Subcutaneous abdominal adipose tissue (tissue), 5 donors: Measurements from ENCODE around the gene AKAP13.

Experiments used
- H3K27ac ChIP-seq: one replicate; pipeline ENCODE4 v1.7.0; 2013; ENCODE audit warnings: low read depth, mild to moderate bottlenecking, inconsistent platforms, low read length, moderate library complexity
- H3K27me3 ChIP-seq, 5 donors: one replicate each; pipeline ENCODE4 v1.7.0; 2013; ENCODE audit warnings: low read length in 5 of 5, inconsistent platforms in 1 of 5; ENCODE audit not compliant: control insufficient read depth in 5 of 5, insufficient read depth in 4 of 5
- H3K36me3 ChIP-seq, 5 donors: one replicate each; pipeline ENCODE4 v1.7.0; 2013; ENCODE audit warnings: low read length in 5 of 5; ENCODE audit not compliant: control insufficient read depth in 5 of 5, insufficient read depth in 5 of 5
- H3K4me1 ChIP-seq, 5 donors: one replicate each; pipeline ENCODE4 v1.7.0; 2013; ENCODE audit warnings: low read length in 5 of 5, mild to moderate bottlenecking in 3 of 5, moderate library complexity in 1 of 5; ENCODE audit not compliant: control insufficient read depth in 5 of 5, insufficient read depth in 5 of 5
- H3K4me3 ChIP-seq, 5 donors: one replicate each; pipeline ENCODE4 v1.7.0; 2013; ENCODE audit warnings: low read length in 5 of 5, low read depth in 1 of 5
- H3K9ac ChIP-seq, 5 donors: one replicate each; pipeline ENCODE4 v1.7.0; 2013; ENCODE audit warnings: low read length in 5 of 5, mild to moderate bottlenecking in 4 of 5, moderate library complexity in 3 of 5
- H3K9me3 ChIP-seq, 5 donors: one replicate each; pipeline ENCODE4 v1.7.0; 2013; ENCODE audit warnings: low read length in 5 of 5; ENCODE audit not compliant: control insufficient read depth in 5 of 5
- donor health status: healthy.
- donor health status: healthy.
- donor health status: healthy.
- donor health status: healthy.
- donor health status: healthy.

The AKAP13 gene

GRCh38 chr15:85607141-85607806 is 226.9 kb downstream of the AKAP13 start:
- Histone ChIP-seq H3K27ac (peak overlapping the region; percentile 76), H3K36me3 (peaks cover 0 to 10% (median 7%) of the 10 kb centered on the region in 5 donors), H3K4me1 (peaks cover 2 to 25% (median 23%) of the 10 kb centered on the region in 5 donors)

GRCh38 chr15:85607842-85608241 is 227.4 kb downstream of the AKAP13 start:
- no peaks in the 10 kb centered on the region for H3K9me3 ChIP-seq
- H3K27ac ChIP-seq, result peak overlapping the region; percentile 76
- peaks cover 0 to 10% (median 7%) of the 10 kb centered on the region in 5 donors for H3K36me3 ChIP-seq
- peaks cover 2 to 25% (median 23%) of the 10 kb centered on the region in 5 donors for H3K4me1 ChIP-seq
- no peaks in the 10 kb centered on the region for H3K27me3 ChIP-seq
- no peak overlapping the region for H3K9ac ChIP-seq
- no peak overlapping the region for H3K4me3 ChIP-seq

More at GRCh38 chr15:85607141-85607806, 226.9 kb downstream of the AKAP13 start:
- Histone ChIP-seq H3K27me3 (no peaks in the 10 kb centered on the region), H3K9me3 (no peaks in the 10 kb centered on the region), H3K9ac (peak overlapping the region in 1 of 5 donors; percentile 7), H3K4me3 (no peak overlapping the region)

GRCh38 chr15:85609492-85609891 is 229.1 kb downstream of the AKAP13 start:
- no peak overlapping the region for H3K4me3 ChIP-seq
- peaks cover 0 to 5% (median 0%) of the 10 kb centered on the region in 5 donors for H3K36me3 ChIP-seq
- no peak overlapping the region for H3K27ac ChIP-seq
- peaks cover 2 to 25% (median 24%) of the 10 kb centered on the region in 5 donors for H3K4me1 ChIP-seq
- no peak overlapping the region for H3K9ac ChIP-seq
- H3K9me3 ChIP-seq, result no peaks in the 10 kb centered on the region
- no peaks in the 10 kb centered on the region for H3K27me3 ChIP-seq

GRCh38 chr15:85611361-85611760 is 231.0 kb downstream of the AKAP13 start:
- Histone ChIP-seq H3K27ac (no peak overlapping the region), H3K9me3 (no peaks in the 10 kb centered on the region), H3K9ac (no peak overlapping the region), H3K4me1 (peaks cover 2 to 37% (median 36%) of the 10 kb centered on the region in 5 donors), H3K27me3 (no peaks in the 10 kb centered on the region), H3K4me3 (no peak overlapping the region), H3K36me3 (peaks cover 0 to 2% (median 0%) of the 10 kb centered on the region in 5 donors)

- Histone ChIP-seq H3K27me3 (no peaks in the 10 kb centered on the region), H3K36me3 (peaks cover 0 to 2% (median 0%) of the 10 kb centered on the region in 5 donors), H3K9me3 (no peaks in the 10 kb centered on the region), H3K4me1 (peaks cover 10 to 39% (median 38%) of the 10 kb centered on the region in 5 donors), H3K4me3 (no peak overlapping the region), H3K9ac (no peak overlapping the region), H3K27ac (no peak overlapping the region)
Measured at GRCh38 chr15:85614059-85614458, 233.7 kb downstream of the AKAP13 start.

GRCh38 chr15:85615930-85616329 is 235.5 kb downstream of the AKAP13 start:
- Histone ChIP-seq H3K36me3 (peaks cover 0 to 2% (median 0%) of the 10 kb centered on the region in 5 donors), H3K27ac (peak overlapping the region; percentile 68)

GRCh38 chr15:85616549-85617110 is 236.2 kb downstream of the AKAP13 start:
- no peaks in the 10 kb centered on the region for H3K36me3 ChIP-seq
- peak overlapping the region; percentile 68 for H3K27ac ChIP-seq
- H3K9me3 ChIP-seq, result no peaks in the 10 kb centered on the region
- no peak overlapping the region for H3K4me3 ChIP-seq
- peaks cover 17 to 62% (median 55%) of the 10 kb centered on the region in 5 donors for H3K4me1 ChIP-seq
- H3K27me3 ChIP-seq, result no peaks in the 10 kb centered on the region
- H3K9ac ChIP-seq, result peak overlapping the region in 2 of 5 donors; percentile 1 to 12

More at GRCh38 chr15:85615930-85616329, 235.5 kb downstream of the AKAP13 start:
- Histone ChIP-seq H3K4me3 (no peak overlapping the region), H3K27me3 (no peaks in the 10 kb centered on the region), H3K9ac (no peak overlapping the region), H3K4me1 (peaks cover 17 to 55% (median 51%) of the 10 kb centered on the region in 5 donors), H3K9me3 (no peaks in the 10 kb centered on the region)

GRCh38 chr15:85618228-85618505 is 237.8 kb downstream of the AKAP13 start:
- peak overlapping the region in 2 of 5 donors; percentile 22 to 63 for H3K9ac ChIP-seq
- H3K36me3 ChIP-seq, result no peaks in the 10 kb centered on the region
- H3K4me1 ChIP-seq, result peaks cover 18 to 62% (median 55%) of the 10 kb centered on the region in 5 donors
- H3K4me3 ChIP-seq, result peak overlapping the region in 3 of 5 donors; percentile 15 to 70 (median 31)
- no peaks in the 10 kb centered on the region for H3K9me3 ChIP-seq
- H3K27ac ChIP-seq, result peak overlapping the region; percentile 77
- H3K27me3 ChIP-seq, result no peaks in the 10 kb centered on the region

GRCh38 chr15:85618956-85619491 is 238.6 kb downstream of the AKAP13 start:
- peak overlapping the region in 4 of 5 donors; percentile 4 to 63 (median 28) for H3K9ac ChIP-seq
- peak overlapping the region; percentile 77 for H3K27ac ChIP-seq
- H3K4me3 ChIP-seq, result peak overlapping the region; percentile 63 to 85 (median 70)
- no peaks in the 10 kb centered on the region for H3K27me3 ChIP-seq
- no peaks in the 10 kb centered on the region for H3K36me3 ChIP-seq
- peaks cover 20 to 71% (median 57%) of the 10 kb centered on the region in 5 donors for H3K4me1 ChIP-seq
- no peaks in the 10 kb centered on the region for H3K9me3 ChIP-seq
